HEK293T (cell line): ENCODE results near the gene DZIP1.

Source experiments
- FOXM1 ChIP-seq: fragments of 450-650 bp; IDR thresholded peaks from 2 replicates; pipeline ENCODE4 v1.6.1; 2017; ENCODE audit warnings: mild to moderate bottlenecking, borderline replicate concordance
- SP1 ChIP-seq: fragments of 450-650 bp; IDR thresholded peaks from 2 replicates; pipeline ENCODE4 v1.6.1; 2017

DNA sequence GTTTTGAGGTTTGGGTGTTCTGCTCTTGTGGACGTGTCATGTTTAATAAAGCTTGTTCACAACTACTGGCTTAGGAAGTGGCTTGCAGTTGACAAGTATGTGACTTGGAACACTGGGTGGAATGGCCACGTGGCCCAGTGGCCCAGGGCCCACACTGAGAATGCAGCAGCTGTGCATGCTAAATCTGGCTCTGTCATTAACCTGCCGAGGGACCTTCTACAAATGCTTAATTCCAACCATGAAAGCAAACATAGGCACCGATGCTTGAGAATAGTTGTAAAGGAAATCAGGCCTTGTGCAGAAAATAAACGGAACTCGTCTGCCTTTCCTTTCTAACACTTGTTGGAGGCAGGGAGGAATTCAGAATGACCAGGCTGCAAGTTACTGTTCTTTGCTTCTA is 103.6 kb downstream of the DZIP1 start:
- TF ChIP-seq SP1 (no peak), FOXM1 (no peak)
